Spleen (tissue), 11 donors: ENCODE measurements around the gene TMC8. TPM values are rescaled to one million over a fixed set of nuclear protein-coding genes. Genes with fewer than 3 reads are reported as not detected.

ENCODE experiments used
- DNase-seq: peaks from one replicate; pipeline ENCODE4 v3.0.0-alpha.2; 2020
- H3K27ac ChIP-seq, 8 donors: fragments of 200-600 bp; sonication (generic) in 7 of 8; 1 replicate in 4 of 8; 2 replicates in 4 of 8; pipeline versions ENCODE4 v1.5.0 to v1.8.0; 2016 to 2021; ENCODE audit warnings: inconsistent platforms in 4 of 8, mild to moderate bottlenecking in 4 of 8, moderate library complexity in 1 of 8
- H3K27me3 ChIP-seq, 7 donors: fragments of 200-600 bp; sonication (generic) in 6 of 7; replicated peaks in 1 of 7; 1 replicate in 4 of 7; 2 replicates in 3 of 7; pipeline versions ENCODE4 v1.5.0 to v1.8.0; 2016 to 2021; ENCODE audit warnings: inconsistent platforms in 3 of 7, mild to moderate bottlenecking in 1 of 7
- H3K36me3 ChIP-seq, 6 donors: fragments of 200-600 bp; sonication (generic) in 5 of 6; 1 replicate in 4 of 6; 2 replicates in 2 of 6; pipeline versions ENCODE4 v1.5.0 to v1.8.0; 2016 to 2021; ENCODE audit warnings: inconsistent platforms in 2 of 6
- H3K4me1 ChIP-seq, 6 donors: fragments of 200-600 bp; sonication (generic) in 5 of 6; 1 replicate in 3 of 6; 2 replicates in 3 of 6; pipeline versions ENCODE4 v1.5.0 to v1.8.0; 2016 to 2021; ENCODE audit warnings: inconsistent platforms in 3 of 6
- H3K4me3 ChIP-seq, 8 donors: fragments of 200-600 bp; sonication (generic) in 7 of 8; 1 replicate in 4 of 8; 2 replicates in 4 of 8; pipeline versions ENCODE4 v1.5.0 to v1.8.0; 2016 to 2021; ENCODE audit warnings: inconsistent platforms in 4 of 8, mild to moderate bottlenecking in 4 of 8, moderate library complexity in 2 of 8
- H3K9me3 ChIP-seq, 8 donors: fragments of 200-600 bp; sonication (generic) in 7 of 8; 1 replicate in 4 of 8; 2 replicates in 4 of 8; pipeline versions ENCODE4 v1.5.0 to v1.8.0; 2016 to 2021; ENCODE audit warnings: inconsistent platforms in 4 of 8
- CTCF ChIP-seq, 11 experiments: fragments of 200-600 bp in 7 of 11; fragments of 450-650 bp in 4 of 11; sonication (generic) in 4 of 11; IDR thresholded peaks in 8 of 11; conservative IDR thresholded peaks in 3 of 11; 1 replicate in 7 of 11; 2 replicates in 4 of 11; pipeline versions ENCODE4 v1.4.0 to v1.8.0; 2016 to 2021; ENCODE audit warnings: antibody characterized with exemption in 11 of 11, inconsistent platforms in 4 of 11, mild to moderate bottlenecking in 1 of 11
- POLR2A ChIP-seq, 3 donors: fragments of 450-650 bp; IDR thresholded peaks; one replicate each; pipeline ENCODE4 v1.5.1; 2017; ENCODE audit warnings: antibody characterized with exemption in 3 of 3, mild to moderate bottlenecking in 1 of 3
- POLR2AphosphoS5 ChIP-seq, 3 donors: sonication (generic); formaldehyde crosslinking; IDR thresholded peaks; one replicate each; pipeline ENCODE4 v1.5.1; 2017; ENCODE audit warnings: antibody characterized with exemption in 3 of 3
- WGBS, 5 donors: extraction: QIAGEN DNeasy Blood & Tissue Kit in 3 of 5; methylation state at CpG; one replicate each; pipeline versions ENCODE4 v1.1.5 to v1.1.7; 2013 to 2018; 5-methylcytosine and 5-hydroxymethylcytosine counted together
- intact Hi-C: fragments of 100-400 bp; cut with DNase I; formaldehyde crosslinking; loops from one replicate; pipeline ENCODE4 v1.15.0; 2023; ENCODE audit warnings: low total_unique reads
- polyA plus RNA-seq, 3 donors: library from polyadenylated mRNA; stranded (reverse); fragments of 200-250 nt; gene quantifications; one replicate each; pipeline ENCODE4 v1.2.1, GENCODE V29; 2013
- total RNA-seq, 7 donors: library from RNA; depleted of rRNA in 3 of 7; stranded (reverse); fragments of >200 nt in 3 of 7; fragmentation: NEBNext Ultra II Directional in 4 of 7; extraction: Animal tissue kit (Norgen Biotek cat#: 25700) in 4 of 7; gene quantifications; one replicate each; pipeline versions ENCODE4 v1.1.0 to v1.2.1, GENCODE V29; 2016 to 2021
- donor health status: healthy with polysubstance abuse.
- donor health status: DM: no; HTN: no; CAD: no; lungs with moderate emphysema.
- donor health status: DM: no; HTN: no; CAD: no.
- donor health status: Bipolar disorder and iron deficiency.
- donor health status: healthy.
- donor health status: DM: no; HTN: no; CAD: no.
- donor health status: DM: yes; HTN: yes; CAD: no.

Gene TMC8
- total and polyA plus RNA-seq, 10 donors: 103 to 222 (median 191) TPM

- WGBS, 5 donors: 4 to 8% (median 5%) methylated on average over 34 to 57 of the region's 57 CpGs
Observed at GRCh38 chr17:78186692-78187595, 56.4 kb downstream of the TMC8 start, which contains the start of the genes AFMID and TK1. AFMID (plus strand) TSS chr17:78187362; CDS start chr17:78187371, 9 bp downstream. TK1 (minus strand) TSS chr17:78187052; CDS start chr17:78186994, 58 bp downstream.

More at GRCh38 chr17:78186692-78187595, 56.4 kb downstream of the TMC8 start, which contains the start of the genes AFMID and TK1:
- peak within 1 kb of the TSS in 6 of 8 donors; percentile 19 to 79 (median 67) for H3K27ac ChIP-seq
- peak within 1 kb of the TSS; percentile 45 to 74 (median 50) for H3K4me3 ChIP-seq
- H3K4me1 ChIP-seq: peaks cover 3 to 52% (median 23%) of the 10 kb centered on the region in 6 donors
- intact Hi-C loops: no loop called here
- no peaks in the 10 kb centered on the region for H3K27me3 ChIP-seq
- DNase-seq: peak; percentile 96
- peaks cover 0 to 18% (median 2%) of the 10 kb centered on the region in 6 donors for H3K36me3 ChIP-seq
- TF ChIP-seq POLR2AphosphoS5 (IDR thresholded peaks at IDR 0.05) (peak; percentile 82 to 89 (median 86)), POLR2A (IDR thresholded peaks at IDR 0.05) (no peak), CTCF (IDR thresholded peaks at IDR 0.05 in 8 of 11, conservative IDR thresholded peaks at IDR 0.05 in 3 of 11) (peak; percentile 56 to 88 (median 84))
- H3K9me3 ChIP-seq: no peaks in the 10 kb centered on the region

Other genes with a start within 250 kb of the TMC8 start
- gene TNRC6C, start 172.1 kb upstream of the TMC8 start, total RNA-seq: 10 to 100 TPM; 15.1 to 37.0 (median 30.5) TPM
- 1 to 10 TPM; 1.7 to 4.5 (median 2.8) TPM for gene TNRC6C, start 172.1 kb upstream of the TMC8 start, polyA plus RNA-seq
- gene TMC6, start 2.0 kb upstream of the TMC8 start, total RNA-seq: 100 to 1,000 TPM; 169 to 425 (median 354) TPM
- 100 to 1,000 TPM; 132 to 269 (median 252) TPM for gene TMC6, start 2.0 kb upstream of the TMC8 start, polyA plus RNA-seq
- gene C17orf99, start 15.6 kb downstream of the TMC8 start, total RNA-seq: 1 to 10 TPM in 2 of 7 donors, under 1 TPM in 2, not detected in 3; 0.19 to 3.0 (median 0.95) TPM
- under 1 TPM in 2 of 3 donors, not detected in 1; 0.46 TPM for gene C17orf99, start 15.6 kb downstream of the TMC8 start, polyA plus RNA-seq
- gene SYNGR2, start 37.8 kb downstream of the TMC8 start, total RNA-seq: 100 to 1,000 TPM; 107 to 179 (median 137) TPM
- 100 to 1,000 TPM; 152 to 201 (median 170) TPM for gene SYNGR2, start 37.8 kb downstream of the TMC8 start, polyA plus RNA-seq
- gene TK1, start 56.3 kb downstream of the TMC8 start, total RNA-seq: 10 to 100 TPM in 5 of 7 donors, 1 to 10 TPM in 2; 3.7 to 18.7 (median 10.5) TPM
- gene TK1, start 56.3 kb downstream of the TMC8 start, polyA plus RNA-seq: 10 to 100 TPM in 2 of 3 donors, 1 to 10 TPM in 1; 3.9 to 20.4 (median 19.8) TPM
- gene AFMID, start 56.6 kb downstream of the TMC8 start, total RNA-seq: 10 to 100 TPM; 19.3 to 42.5 (median 27.0) TPM
- gene AFMID, start 56.6 kb downstream of the TMC8 start, polyA plus RNA-seq: 10 to 100 TPM; 13.1 to 22.0 (median 14.1) TPM
- gene BIRC5, start 83.5 kb downstream of the TMC8 start, total RNA-seq: 10 to 100 TPM in 1 of 7 donors, 1 to 10 TPM in 6; 2.3 to 11.9 (median 6.2) TPM
- 10 to 100 TPM in 1 of 3 donors, 1 to 10 TPM in 2; 2.1 to 11.3 (median 7.2) TPM for gene BIRC5, start 83.5 kb downstream of the TMC8 start, polyA plus RNA-seq
- not detected for gene TMEM235, start 100.9 kb downstream of the TMC8 start, total RNA-seq
- gene TMEM235, start 100.9 kb downstream of the TMC8 start, polyA plus RNA-seq: not detected
- 100 to 1,000 TPM in 4 of 7 donors, 10 to 100 TPM in 3; 21.4 to 164 (median 103) TPM for gene SOCS3, start 229.3 kb downstream of the TMC8 start, total RNA-seq
- 10 to 100 TPM; 10.7 to 22.2 (median 12.2) TPM for gene SOCS3, start 229.3 kb downstream of the TMC8 start, polyA plus RNA-seq
- 100 to 1,000 TPM in 6 of 7 donors, 10 to 100 TPM in 1; 60.1 to 217 (median 112) TPM for gene PGS1, start 247.9 kb downstream of the TMC8 start, total RNA-seq
- gene PGS1, start 247.9 kb downstream of the TMC8 start, polyA plus RNA-seq: 10 to 100 TPM; 20.0 to 34.7 (median 20.5) TPM